ENCODE results near the gene DSCAM.

DNA sequence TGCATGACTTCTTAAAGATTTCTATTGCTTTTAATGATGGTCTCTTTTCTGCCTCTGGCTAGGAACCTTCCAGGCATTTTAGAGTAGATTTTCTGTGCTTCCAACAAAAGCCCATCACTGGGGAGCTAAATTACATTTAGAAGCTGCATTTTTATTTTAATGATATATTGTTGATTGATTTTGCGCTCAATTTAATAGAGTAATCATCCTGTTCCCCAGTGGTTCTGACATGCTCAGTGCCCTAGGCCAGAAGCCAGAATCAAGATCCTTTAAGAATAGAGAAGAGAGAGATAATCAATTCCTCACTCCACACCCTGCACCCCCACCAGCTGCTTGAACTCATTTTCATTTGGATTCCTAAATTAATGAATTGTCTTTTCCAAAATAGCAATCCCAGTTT lies 881.9 kb downstream of the DSCAM start:
- TF ChIP-seq POLR2AphosphoS5 (IDR thresholded peaks at IDR 0.05) (no peak), POLR2A (IDR thresholded peaks at IDR 0.05) (no peak), CTCF (IDR thresholded peaks at IDR 0.05 in 8 of 11, conservative IDR thresholded peaks at IDR 0.05 in 3 of 11) (no peak)

Measured in spleen (tissue), 7 donors.